ENCODE measurements around the gene CCDC9B. TPM values are rescaled to one million over a fixed set of nuclear protein-coding genes. Genes with fewer than 3 reads are reported as not detected.

The CCDC9B gene
- total and polyA plus RNA-seq, 3 experiments from 2014 or later, result 0.08 to 0.47 (median 0.39) TPM

DNA sequence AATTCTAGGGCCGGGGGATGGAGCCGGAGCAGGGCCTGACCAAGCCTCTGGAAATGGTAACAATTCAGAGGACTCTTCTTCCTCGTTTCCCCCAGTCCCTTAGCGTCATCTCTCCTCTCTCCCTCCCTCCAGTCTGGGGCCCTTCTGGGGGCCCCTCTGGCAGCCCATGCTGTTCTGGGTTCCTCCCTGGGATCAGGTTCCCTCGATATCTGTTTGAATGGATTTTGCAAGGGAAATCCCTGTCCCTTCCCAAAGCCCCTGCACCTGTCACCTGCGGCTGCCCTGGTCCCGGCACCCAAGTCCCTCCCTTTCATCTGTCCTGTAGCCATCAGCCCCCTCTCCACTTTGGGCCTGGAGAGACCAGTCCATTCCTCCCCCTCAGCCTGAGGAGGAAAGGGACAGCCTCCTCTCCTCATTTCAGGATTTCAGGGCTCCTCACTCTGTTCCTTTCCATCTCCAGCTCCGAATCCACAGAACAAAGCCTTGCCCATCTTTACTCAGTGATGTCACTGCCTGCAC lies 31.3 kb downstream of the CCDC9B start:
- POLR2A ChIA-PET, result interaction anchor here (0.8 to 3.5 kb wide), 3 partner anchors 14 to 131 kb away, joined by 3 to 20 read pairs (median 3); partner anchors contain the start of genes BAHD1 and INAFM2

DNA sequence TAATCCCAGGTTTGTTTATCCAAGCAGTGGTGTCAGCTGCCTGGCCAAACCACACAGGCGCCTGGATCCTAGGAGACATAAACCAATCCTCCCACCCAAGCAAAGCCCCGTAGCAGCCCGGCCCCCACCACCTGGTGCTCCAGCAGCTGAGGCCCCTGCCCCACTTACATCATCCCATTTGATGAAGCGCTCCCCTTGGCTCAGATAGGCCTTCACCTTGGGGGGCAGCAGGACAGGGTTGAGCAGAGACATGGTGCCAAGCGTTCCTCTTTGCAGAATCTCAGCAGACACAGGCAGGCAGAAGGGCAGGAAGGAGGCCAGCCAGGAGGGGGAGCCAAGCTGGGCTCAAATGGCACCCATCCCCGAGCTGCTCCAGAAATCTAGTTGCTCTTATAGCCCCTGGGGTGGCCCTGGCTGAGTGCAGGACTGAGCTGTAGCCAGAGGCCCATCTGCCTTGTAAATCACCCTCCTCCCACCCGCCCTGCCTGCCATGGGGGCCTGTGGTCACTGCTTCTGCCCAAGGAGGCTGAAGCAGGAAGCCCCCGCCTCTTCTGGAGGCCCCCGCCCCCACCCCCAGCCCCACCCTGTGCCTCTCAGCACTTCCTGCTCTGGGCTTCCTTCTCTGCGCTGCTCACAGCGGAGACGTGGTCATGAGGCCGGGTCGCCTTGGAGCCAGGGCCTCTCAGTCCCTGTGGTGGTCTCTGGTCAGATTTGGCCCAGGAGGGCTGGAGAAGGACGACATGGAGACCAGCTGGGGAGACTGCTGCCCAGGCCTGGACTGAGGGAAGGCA lies 33.1 kb downstream of the CCDC9B start, which contains the start of gene PLCB2:
Gene PLCB2 (minus strand): TSS at position 515 of the 791 bp plus-strand sequence. CDS start 263 bp downstream, at position 252.
- H3K36me3 Mint-ChIP-seq, result peaks cover 0 to 25% (median 0%) of the 10 kb centered on the region in 3 donors
- peak within 1 kb of the TSS; percentile 93 to 98 (median 97) for H3K4me3 Mint-ChIP-seq
- H3K9me3 Mint-ChIP-seq, result no peaks in the 10 kb centered on the region
- no peaks in the 10 kb centered on the region for H3K27me3 Mint-ChIP-seq
- Histone ChIP-seq H3K4me1 (ENCODE audit: insufficient read depth, low read length) (peaks cover 41% of the 10 kb centered on the region), H3K9me3 (ENCODE audit: low read length) (no peaks in the 10 kb centered on the region), H3K27me3 (ENCODE audit: insufficient read depth, low read length, poor library complexity, severe bottlenecking) (no peaks in the 10 kb centered on the region), H3K27ac (ENCODE audit: low read depth, low read length) (peak within 1 kb of the TSS; percentile 85), H3K36me3 (ENCODE audit: insufficient read depth, low read length) (no peaks in the 10 kb centered on the region), H3K4me3 (ENCODE audit: low read length) (peak within 1 kb of the TSS; percentile 100)
- POLR2A ChIA-PET, result interaction anchor here (0.5 to 3.5 kb wide), 12 partner anchors 9 to 199 kb away, joined by 3 to 20 read pairs (median 3); partner anchors contain the start of genes ANKRD63, BAHD1, BMF and INAFM2
- peak; percentile 52 to 81 (median 65) for DNase-seq
- CTCF ChIA-PET, result interaction anchor here (0.7 to 12.0 kb wide), 24 partner anchors 9 to 264 kb away, joined by 3 to 258 read pairs (median 4); partner anchors contain the start of genes ANKRD63, CCDC9B, INAFM2 and IVD
- peaks cover 47 to 57% (median 55%) of the 10 kb centered on the region in 3 donors for H3K4me1 Mint-ChIP-seq
- H3K27ac Mint-ChIP-seq, result peak within 1 kb of the TSS; percentile 92 to 98 (median 94)

More for the DNA sequence above, 31.3 kb downstream of the CCDC9B start:
- Histone ChIP-seq H3K4me3 (ENCODE audit: low read length) (peak overlapping the region; percentile 100), H3K36me3 (ENCODE audit: insufficient read depth, low read length) (no peaks in the 10 kb centered on the region), H3K27me3 (ENCODE audit: insufficient read depth, low read length, poor library complexity, severe bottlenecking) (no peaks in the 10 kb centered on the region), H3K9me3 (ENCODE audit: low read length) (no peaks in the 10 kb centered on the region), H3K27ac (ENCODE audit: low read depth, low read length) (peak overlapping the region; percentile 85), H3K4me1 (ENCODE audit: insufficient read depth, low read length) (peaks cover 55% of the 10 kb centered on the region)
- Mint-ChIP-seq H3K9me3 (no peaks in the 10 kb centered on the region), H3K4me3 (peak overlapping the region; percentile 93 to 98 (median 97)), H3K36me3 (peaks cover 0 to 7% (median 0%) of the 10 kb centered on the region in 3 donors), H3K27me3 (no peaks in the 10 kb centered on the region), H3K4me1 (peaks cover 54 to 65% (median 58%) of the 10 kb centered on the region in 3 donors), H3K27ac (peak overlapping the region; percentile 73 to 98 (median 94))
- CTCF ChIA-PET, result interaction anchor here (0.8 to 12.0 kb wide), 16 partner anchors 9 to 113 kb away, joined by 3 to 258 read pairs (median 8); partner anchors contain the start of genes ANKRD63, CCDC9B, INAFM2 and IVD
- DNase-seq, result no peak

DNA sequence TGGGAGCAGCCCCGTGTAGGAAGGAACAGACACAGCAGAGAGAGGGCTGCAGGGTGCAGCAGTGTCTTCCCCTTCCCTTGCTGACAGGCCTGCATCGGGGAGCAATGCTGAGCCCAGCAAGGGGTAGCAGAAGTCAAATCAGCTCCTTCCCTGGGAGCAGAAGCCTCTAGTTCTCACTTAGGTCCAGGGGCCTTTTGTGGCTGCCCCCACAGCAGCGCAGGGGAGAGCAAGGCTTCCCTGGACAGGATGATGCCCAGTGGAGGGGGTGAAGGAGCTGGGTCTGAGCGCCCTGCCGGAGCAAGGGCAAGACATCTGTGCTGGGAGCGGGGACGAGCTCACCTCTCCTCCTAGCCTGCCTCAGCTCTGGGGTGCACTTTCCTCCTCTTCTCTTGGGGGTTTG lies 33.8 kb downstream of the CCDC9B start:
- peaks cover 42 to 55% (median 54%) of the 10 kb centered on the region in 3 donors for H3K4me1 Mint-ChIP-seq
- H3K27me3 Mint-ChIP-seq, result no peaks in the 10 kb centered on the region
- no peaks in the 10 kb centered on the region for H3K36me3 ChIP-seq (ENCODE audit: insufficient read depth, low read length)
- H3K27me3 ChIP-seq (ENCODE audit: insufficient read depth, low read length, poor library complexity, severe bottlenecking), result no peaks in the 10 kb centered on the region
- peak overlapping the region; percentile 77 to 97 (median 94) for H3K27ac Mint-ChIP-seq
- peaks cover 0 to 32% (median 0%) of the 10 kb centered on the region in 3 donors for H3K36me3 Mint-ChIP-seq
- DNase-seq, result no peak
- H3K9me3 Mint-ChIP-seq, result no peaks in the 10 kb centered on the region
- H3K27ac ChIP-seq (ENCODE audit: low read depth, low read length), result peak overlapping the region; percentile 85
- peaks cover 41% of the 10 kb centered on the region for H3K4me1 ChIP-seq (ENCODE audit: insufficient read depth, low read length)
- POLR2A ChIA-PET, result interaction anchor here (0.5 to 3.5 kb wide), 7 partner anchors 10 to 198 kb away, joined by 3 to 20 read pairs (median 3); partner anchors contain the start of genes ANKRD63, BMF and INAFM2
- CTCF ChIA-PET, result interaction anchor here (0.9 to 12.0 kb wide), 18 partner anchors 8 to 261 kb away, joined by 3 to 258 read pairs (median 6); partner anchors contain the start of genes ANKRD63, CCDC9B, INAFM2 and IVD
- peak overlapping the region; percentile 100 for H3K4me3 ChIP-seq (ENCODE audit: low read length)
- H3K4me3 Mint-ChIP-seq, result peak overlapping the region; percentile 93 to 98 (median 97)
- no peaks in the 10 kb centered on the region for H3K9me3 ChIP-seq (ENCODE audit: low read length)

DNA sequence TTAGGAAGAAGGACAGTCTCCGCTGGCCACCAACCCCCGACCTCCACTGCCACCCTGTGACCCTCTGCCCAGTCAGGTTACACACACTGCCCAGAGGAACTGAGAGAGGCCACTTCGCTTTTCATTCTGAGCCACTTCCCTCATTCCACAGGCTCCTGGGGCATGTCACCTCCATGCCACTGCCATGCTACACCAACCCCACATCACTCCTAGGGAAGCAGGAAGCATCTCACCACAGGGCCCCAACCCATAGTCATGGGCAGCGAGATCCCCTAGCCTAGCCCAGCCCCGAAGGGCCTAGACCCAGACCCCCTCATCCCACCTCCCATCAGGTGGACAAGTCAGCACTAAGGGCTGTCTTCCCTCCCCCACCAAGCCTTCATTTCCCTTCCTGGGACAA lies 34.4 kb downstream of the CCDC9B start:
- Histone ChIP-seq H3K36me3 (ENCODE audit: insufficient read depth, low read length) (no peaks in the 10 kb centered on the region), H3K4me1 (ENCODE audit: insufficient read depth, low read length) (peaks cover 41% of the 10 kb centered on the region), H3K27ac (ENCODE audit: low read depth, low read length) (peak overlapping the region; percentile 85), H3K9me3 (ENCODE audit: low read length) (no peaks in the 10 kb centered on the region), H3K4me3 (ENCODE audit: low read length) (peak overlapping the region; percentile 100), H3K27me3 (ENCODE audit: insufficient read depth, low read length, poor library complexity, severe bottlenecking) (no peaks in the 10 kb centered on the region)
- peak overlapping the region; percentile 77 to 97 (median 94) for H3K27ac Mint-ChIP-seq
- DNase-seq, result no peak
- H3K36me3 Mint-ChIP-seq, result peaks cover 0 to 38% (median 2%) of the 10 kb centered on the region in 3 donors
- no peaks in the 10 kb centered on the region for H3K27me3 Mint-ChIP-seq
- CTCF ChIA-PET, result interaction anchor here (1.6 to 12.0 kb wide), 8 partner anchors 13 to 33 kb away, joined by 9 to 258 read pairs (median 28); partner anchors contain the start of genes ANKRD63, CCDC9B and INAFM2
- peak overlapping the region; percentile 93 to 98 (median 97) for H3K4me3 Mint-ChIP-seq
- no peaks in the 10 kb centered on the region for H3K9me3 Mint-ChIP-seq
- POLR2A ChIA-PET, result interaction anchor here (1.4 kb wide), 1 partner anchor 10 kb away, joined by 6 read pairs; no protein-coding TSS in a partner anchor
- peaks cover 42 to 57% (median 54%) of the 10 kb centered on the region in 3 donors for H3K4me1 Mint-ChIP-seq

DNA sequence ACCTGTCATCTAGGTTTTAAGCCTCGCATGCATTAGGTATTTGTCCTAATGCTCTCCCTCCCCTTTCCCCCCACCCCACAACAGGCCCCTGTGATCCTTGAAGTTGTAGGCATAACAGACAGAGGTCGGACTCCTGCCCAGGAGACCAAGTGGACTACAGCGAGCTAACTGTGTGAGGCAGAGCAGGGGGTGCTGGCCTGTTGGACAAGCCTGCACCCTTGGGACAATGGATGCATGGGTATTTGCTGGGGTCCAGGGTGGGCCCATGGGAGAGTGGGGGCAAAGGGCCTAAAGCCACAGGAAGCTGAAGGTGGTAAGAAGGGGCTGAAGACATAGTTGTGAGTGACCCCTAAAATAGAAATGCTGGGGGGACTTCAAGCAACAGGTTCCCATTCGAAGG lies 35.5 kb downstream of the CCDC9B start:
- Histone ChIP-seq H3K4me3 (ENCODE audit: low read length) (no peak overlapping the region), H3K27ac (ENCODE audit: low read depth, low read length) (no peak overlapping the region), H3K4me1 (ENCODE audit: insufficient read depth, low read length) (peaks cover 37% of the 10 kb centered on the region), H3K27me3 (ENCODE audit: insufficient read depth, low read length, poor library complexity, severe bottlenecking) (no peaks in the 10 kb centered on the region), H3K9me3 (ENCODE audit: low read length) (no peaks in the 10 kb centered on the region), H3K36me3 (ENCODE audit: insufficient read depth, low read length) (peaks cover 7% of the 10 kb centered on the region)
- H3K27me3 Mint-ChIP-seq, result no peaks in the 10 kb centered on the region
- H3K36me3 Mint-ChIP-seq, result peaks cover 8 to 47% (median 9%) of the 10 kb centered on the region in 3 donors
- CTCF ChIA-PET, result interaction anchor here (1.3 to 3.8 kb wide), 5 partner anchors 17 to 88 kb away, joined by 3 to 25 read pairs (median 9); partner anchors contain the start of gene INAFM2
- H3K9me3 Mint-ChIP-seq, result peaks cover 0 to 2% (median 0%) of the 10 kb centered on the region in 5 donors
- peak overlapping the region; percentile 11 to 98 (median 86) for H3K4me3 Mint-ChIP-seq
- peak overlapping the region in 3 of 8 donors; percentile 46 to 92 (median 77) for H3K27ac Mint-ChIP-seq
- peaks cover 42 to 54% (median 52%) of the 10 kb centered on the region in 3 donors for H3K4me1 Mint-ChIP-seq
- DNase-seq, result no peak
- POLR2A ChIA-PET, result interaction anchor here (0.7 kb wide), 1 partner anchor 161 kb away, joined by 4 read pairs; no protein-coding TSS in a partner anchor

DNA sequence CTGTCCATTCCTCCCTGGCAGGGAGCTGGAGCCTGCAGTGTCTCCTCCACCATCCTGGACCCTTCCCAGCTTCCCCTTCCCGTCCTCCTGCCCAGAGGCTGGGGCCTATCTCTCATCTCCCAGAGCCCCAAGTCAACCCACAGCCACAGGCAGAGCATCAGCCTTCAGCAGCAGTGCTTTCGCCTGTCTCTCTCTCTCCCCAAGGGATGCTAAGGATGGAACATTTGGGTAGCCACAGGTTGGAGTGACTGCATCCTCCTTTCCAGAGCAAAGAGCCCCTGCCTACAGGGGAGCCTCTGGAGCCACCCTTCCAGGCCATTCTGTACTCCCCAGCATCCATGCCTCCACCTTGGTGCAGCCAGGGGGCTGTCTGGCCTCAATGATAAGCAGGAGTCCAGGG lies 37.2 kb downstream of the CCDC9B start:
- DNase-seq, result no peak
- Mint-ChIP-seq H3K9me3 (peaks cover 0 to 4% (median 2%) of the 10 kb centered on the region in 5 donors), H3K4me1 (peaks cover 30 to 38% (median 35%) of the 10 kb centered on the region in 3 donors), H3K27me3 (no peaks in the 10 kb centered on the region), H3K27ac (peak overlapping the region in 2 of 8 donors; percentile 11 to 87), H3K4me3 (peak overlapping the region in 1 of 7 donors; percentile 60), H3K36me3 (peaks cover 17 to 62% (median 21%) of the 10 kb centered on the region in 3 donors)
- CTCF ChIA-PET, result interaction anchor here (1.3 to 3.8 kb wide), 4 partner anchors 16 to 34 kb away, joined by 3 to 25 read pairs (median 4); no protein-coding TSS in a partner anchor
- POLR2A ChIA-PET, result no interaction called here
- Histone ChIP-seq H3K27me3 (ENCODE audit: insufficient read depth, low read length, poor library complexity, severe bottlenecking) (no peaks in the 10 kb centered on the region), H3K9me3 (ENCODE audit: low read length) (no peaks in the 10 kb centered on the region), H3K4me1 (ENCODE audit: insufficient read depth, low read length) (peaks cover 22% of the 10 kb centered on the region), H3K36me3 (ENCODE audit: insufficient read depth, low read length) (peaks cover 13% of the 10 kb centered on the region), H3K4me3 (ENCODE audit: low read length) (no peak overlapping the region), H3K27ac (ENCODE audit: low read depth, low read length) (no peak overlapping the region)

DNA sequence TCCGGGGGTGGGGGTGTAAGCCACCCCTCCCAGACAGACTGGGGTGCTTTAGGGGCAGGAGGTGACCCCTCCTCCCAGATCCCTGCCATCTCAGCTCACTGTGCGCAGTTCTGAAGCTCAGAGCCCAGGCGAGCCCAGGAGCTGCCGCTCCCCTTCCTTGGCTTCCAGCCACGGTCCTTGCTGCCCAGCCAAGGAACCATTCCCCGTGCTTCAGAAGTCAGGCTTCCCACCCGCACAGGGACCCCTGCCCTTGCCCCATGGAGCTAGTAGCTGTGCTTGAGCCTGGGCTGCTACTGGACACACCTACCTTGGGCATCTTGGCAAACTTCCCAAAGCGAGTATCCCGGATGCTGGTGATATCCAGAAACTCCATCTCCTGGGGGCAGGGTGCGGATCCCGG lies 37.8 kb downstream of the CCDC9B start:
- POLR2A ChIA-PET, result interaction anchor here (0.7 kb wide), 1 partner anchor 14 kb away, joined by 3 read pairs; no protein-coding TSS in a partner anchor
- Histone ChIP-seq H3K27me3 (ENCODE audit: insufficient read depth, low read length, poor library complexity, severe bottlenecking) (no peaks in the 10 kb centered on the region), H3K4me3 (ENCODE audit: low read length) (no peak overlapping the region), H3K9me3 (ENCODE audit: low read length) (no peaks in the 10 kb centered on the region), H3K36me3 (ENCODE audit: insufficient read depth, low read length) (peaks cover 13% of the 10 kb centered on the region), H3K4me1 (ENCODE audit: insufficient read depth, low read length) (peaks cover 22% of the 10 kb centered on the region), H3K27ac (ENCODE audit: low read depth, low read length) (no peak overlapping the region)
- CTCF ChIA-PET, result interaction anchor here (1.3 to 3.8 kb wide), 4 partner anchors 16 to 35 kb away, joined by 3 to 25 read pairs (median 4); no protein-coding TSS in a partner anchor
- no peak for DNase-seq
- H3K27me3 Mint-ChIP-seq, result no peaks in the 10 kb centered on the region
- H3K36me3 Mint-ChIP-seq, result peaks cover 17 to 64% (median 21%) of the 10 kb centered on the region in 3 donors
- H3K9me3 Mint-ChIP-seq, result peaks cover 0 to 4% (median 2%) of the 10 kb centered on the region in 5 donors
- peak overlapping the region in 1 of 7 donors; percentile 60 for H3K4me3 Mint-ChIP-seq
- peak overlapping the region in 2 of 8 donors; percentile 38 to 46 for H3K27ac Mint-ChIP-seq
- H3K4me1 Mint-ChIP-seq, result peaks cover 29 to 35% (median 33%) of the 10 kb centered on the region in 3 donors
